ENCODE measurements around the gene MAP2K5. TPM values are rescaled to one million over a fixed set of nuclear protein-coding genes. Genes with fewer than 3 reads are reported as not detected.

MAP2K5 gene
- total RNA-seq, 1 experiment from 2014 or later: 15.0 TPM

GRCh38 chr15:67531379-67531914 is 11.1 kb upstream of the MAP2K5 start:
- H3T11ph ChIP-seq (ENCODE audit: low read length): no peak overlapping the region
- H2BK15ac ChIP-seq (ENCODE audit: low read depth, low read length): no peak overlapping the region
- Mint-ChIP-seq H3K4me1 (no peaks in the 10 kb centered on the region), H3K4me3 (no peak overlapping the region), H3K36me3 (ENCODE audit: insufficient read depth in 1 of 3, low read depth in 3 of 3) (no peaks in the 10 kb centered on the region), H3K9me3 (no peaks in the 10 kb centered on the region), H3K27ac (no peak overlapping the region), H3K27me3 (ENCODE audit: low read depth) (no peaks in the 10 kb centered on the region)
- H2BK20ac ChIP-seq (ENCODE audit: low read depth, low read length, poor library complexity, severe bottlenecking): no peak overlapping the region
- TF ChIP-seq, protein P1, sequence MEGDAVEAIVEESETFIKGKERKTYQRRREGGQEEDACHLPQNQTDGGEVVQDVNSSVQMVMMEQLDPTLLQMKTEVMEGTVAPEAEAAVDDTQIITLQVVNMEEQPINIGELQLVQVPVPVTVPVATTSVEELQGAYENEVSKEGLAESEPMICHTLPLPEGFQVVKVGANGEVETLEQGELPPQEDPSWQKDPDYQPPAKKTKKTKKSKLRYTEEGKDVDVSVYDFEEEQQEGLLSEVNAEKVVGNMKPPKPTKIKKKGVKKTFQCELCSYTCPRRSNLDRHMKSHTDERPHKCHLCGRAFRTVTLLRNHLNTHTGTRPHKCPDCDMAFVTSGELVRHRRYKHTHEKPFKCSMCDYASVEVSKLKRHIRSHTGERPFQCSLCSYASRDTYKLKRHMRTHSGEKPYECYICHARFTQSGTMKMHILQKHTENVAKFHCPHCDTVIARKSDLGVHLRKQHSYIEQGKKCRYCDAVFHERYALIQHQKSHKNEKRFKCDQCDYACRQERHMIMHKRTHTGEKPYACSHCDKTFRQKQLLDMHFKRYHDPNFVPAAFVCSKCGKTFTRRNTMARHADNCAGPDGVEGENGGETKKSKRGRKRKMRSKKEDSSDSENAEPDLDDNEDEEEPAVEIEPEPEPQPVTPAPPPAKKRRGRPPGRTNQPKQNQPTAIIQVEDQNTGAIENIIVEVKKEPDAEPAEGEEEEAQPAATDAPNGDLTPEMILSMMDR (conservative IDR thresholded peaks at IDR 0.05): no peak
- no peak overlapping the region for H2BK5ac ChIP-seq (ENCODE audit: insufficient read length, low read length)
- H3K79me2 ChIP-seq (ENCODE audit: insufficient read depth, low read length): no peaks in the 10 kb centered on the region
- no peak overlapping the region for H3K4me2 ChIP-seq (ENCODE audit: insufficient read depth, insufficient read length, low read length)
- H3K23ac ChIP-seq (ENCODE audit: insufficient read length, low read depth, low read length): no peak overlapping the region
- no peak overlapping the region for H3K4ac ChIP-seq (ENCODE audit: low read depth, low read length)
- H3K27me3 ChIP-seq (ENCODE audit: insufficient read depth, low read length): no peaks in the 10 kb centered on the region
- no peak overlapping the region for H2AFZ ChIP-seq (ENCODE audit: low read length)
- H3K9ac ChIP-seq (ENCODE audit: extremely low read depth, insufficient read length, low read length): no peak overlapping the region
- WGBS (ENCODE audit: extremely low coverage, insufficient read length, low lambda C conversion rate): no CpG with 5 or more reads among the region's 3 CpGs
- H3K56ac ChIP-seq (ENCODE audit: insufficient read length, low read depth, low read length): no peak overlapping the region
- H3K27ac ChIP-seq (ENCODE audit: insufficient read length, low read depth, low read length): no peak overlapping the region
- no peak overlapping the region for H4K8ac ChIP-seq (replicated peaks; ENCODE audit: insufficient read length, low read depth, low read length)
- H4K5ac ChIP-seq (ENCODE audit: insufficient read length, low read depth, low read length): no peak overlapping the region
- H3K9me3 ChIP-seq (ENCODE audit: control insufficient read depth, low read depth, low read length): no peaks in the 10 kb centered on the region
- no peaks in the 10 kb centered on the region for H4K20me1 ChIP-seq (ENCODE audit: control insufficient read depth, insufficient read depth, insufficient read length)
- no peak overlapping the region for H2AK5ac ChIP-seq (ENCODE audit: insufficient read length, low read length)
- DNase-seq: no peak
- no peak overlapping the region for H3K14ac ChIP-seq (ENCODE audit: insufficient read depth, low read length)
- H3K79me1 ChIP-seq (ENCODE audit: insufficient read depth, low read depth, low read length, poor library complexity, severe bottlenecking): no peaks in the 10 kb centered on the region
- no peaks in the 10 kb centered on the region for H3K23me2 ChIP-seq (ENCODE audit: insufficient read length, low read depth, low read length, poor library complexity, severe bottlenecking)
- no peak overlapping the region for H2BK12ac ChIP-seq (ENCODE audit: insufficient read length, low read depth, low read length)
- H3K18ac ChIP-seq (ENCODE audit: insufficient read length, low read depth, low read length): no peak overlapping the region
- H3K4me1 ChIP-seq (ENCODE audit: insufficient read depth, low read length): no peaks in the 10 kb centered on the region
- H4K91ac ChIP-seq (ENCODE audit: insufficient read length, low read depth, low read length): no peak overlapping the region
- H2BK120ac ChIP-seq (ENCODE audit: low read depth, low read length, poor library complexity, severe bottlenecking): no peak overlapping the region
